HEK293 (cell line): ENCODE data around the gene NEMP1.

Experiments used
- BCL11B ChIP-seq: fragments of 450-650 bp; formaldehyde crosslinking; IDR thresholded peaks from 2 replicates; pipeline ENCODE4 v1.5.1; 2016; ENCODE audit warnings: low read depth, missing biosample characterization, missing genetic modification characterization
- CTCF ChIP-seq: fragments of 450-650 bp; formaldehyde crosslinking; IDR thresholded peaks from 2 replicates; pipeline ENCODE4 v1.5.1; 2016; ENCODE audit warnings: missing biosample characterization, missing genetic modification characterization
- HOXA7 ChIP-seq: sonication (generic); formaldehyde crosslinking; IDR thresholded peaks from 2 replicates; pipeline ENCODE4 v1.8.1; 2022; ENCODE audit warnings: missing genetic modification reagents, borderline replicate concordance
- KLF10 ChIP-seq: fragments of 450-650 bp; IDR thresholded peaks from 2 replicates; pipeline ENCODE4 v1.5.1; 2018; ENCODE audit warnings: missing biosample characterization, mild to moderate bottlenecking, missing genetic modification characterization
- OSR2 ChIP-seq: fragments of 450-650 bp; formaldehyde crosslinking; IDR thresholded peaks from 2 replicates; pipeline ENCODE4 v1.5.1; 2016; ENCODE audit warnings: missing biosample characterization, missing genetic modification characterization
- PATZ1 ChIP-seq: fragments of 450-650 bp; formaldehyde crosslinking; IDR thresholded peaks from 2 replicates; pipeline ENCODE4 v1.5.1; 2016; ENCODE audit warnings: missing biosample characterization, missing genetic modification characterization
- TCF7L2 ChIP-seq: IDR thresholded peaks from 2 replicates; pipeline ENCODE4 v1.6.1; 2011; ENCODE audit warnings: low read depth, mild to moderate bottlenecking, inconsistent platforms, low read length, moderate library complexity, borderline replicate concordance
- ZBTB44 ChIP-seq: fragments of 450-650 bp; IDR thresholded peaks from 2 replicates; pipeline ENCODE4 v1.5.1; 2018; ENCODE audit warnings: missing biosample characterization, mild to moderate bottlenecking, missing genetic modification characterization
- ZBTB7A ChIP-seq: fragments of 450-650 bp; formaldehyde crosslinking; IDR thresholded peaks from 2 replicates; pipeline ENCODE4 v1.5.1; 2016; ENCODE audit warnings: low read depth, missing biosample characterization, missing genetic modification characterization
- ZNF175 ChIP-seq: fragments of 450-650 bp; formaldehyde crosslinking; IDR thresholded peaks from 2 replicates; pipeline ENCODE4 v1.5.1; 2016; ENCODE audit warnings: missing biosample characterization, missing genetic modification characterization
- ZNF274 ChIP-seq, 2 experiments: fragments of 200-500 bp in 1 of 2; fragments of 450-650 bp in 1 of 2; sonication (Bioruptor generic) in 1 of 2; formaldehyde crosslinking in 1 of 2; IDR thresholded peaks; 2 replicates each; pipeline versions ENCODE4 v1.5.1 to v1.6.1; 2014 to 2016; ENCODE audit warnings: borderline replicate concordance in 1 of 2, inconsistent platforms in 1 of 2, low read length in 1 of 2, missing biosample characterization in 1 of 2, missing genetic modification characterization in 1 of 2
- ZNF391 ChIP-seq: fragments of 450-650 bp; formaldehyde crosslinking; IDR thresholded peaks from 2 replicates; pipeline ENCODE4 v1.5.1; 2016; ENCODE audit warnings: low read depth, missing biosample characterization, missing genetic modification characterization, borderline replicate concordance
- ZNF692 ChIP-seq: fragments of 450-650 bp; formaldehyde crosslinking; IDR thresholded peaks from 2 replicates; pipeline ENCODE4 v1.5.1; 2016; ENCODE audit warnings: missing biosample characterization, missing genetic modification characterization

- TF ChIP-seq OSR2 = peak; percentile 95
- TF ChIP-seq TCF7L2 = no peak
- peak; percentile 25; the same call in 1 of the 2 replicates for TF ChIP-seq ZNF692 (tag by site-specific recombination)
- no peak for TF ChIP-seq HOXA7 (CRISPR knock-in tag)
- TF ChIP-seq ZBTB44 (tag by site-specific recombination) = no peak
- TF ChIP-seq BCL11B (tag by site-specific recombination) = no peak
- peak; percentile 62 for TF ChIP-seq CTCF (tag by site-specific recombination)
- no peak for TF ChIP-seq ZNF175 (tag by site-specific recombination)
- TF ChIP-seq ZNF274 (IDR thresholded peaks at IDR 0.05; ENCODE audit: low read length) = no peak
- no peak for TF ChIP-seq ZNF274 (tag by site-specific recombination; IDR thresholded peaks at IDR 0.05; ENCODE audit: borderline replicate concordance)
- TF ChIP-seq ZNF391 (tag by site-specific recombination) = no peak
- no peak for TF ChIP-seq ZBTB7A
- no peak for TF ChIP-seq PATZ1
- no peak for TF ChIP-seq KLF10 (tag by site-specific recombination)
Measured at GRCh38 chr12:57031138-57031725, 47.4 kb downstream of the NEMP1 start.
